GM19043 (cell line): ENCODE measurements around the gene ASB5.
"Not testable (repeated sequence)": the region's sequence is repeated elsewhere in the genome, so short reads cannot be mapped to it uniquely, and the experiment has no call there.

ENCODE experiments used
- ATAC-seq: cut with Tn5 transposase; IDR thresholded peaks from one replicate; pipeline ENCODE4 v1.9.1; 2021; ENCODE audit warnings: low read depth; ENCODE audit not compliant: unreplicated experiment

The ASB5 gene

GRCh38 chr4:176286728-176287127, 17.7 kb upstream of the ASB5 start:
- no peak for ATAC-seq

DNA sequence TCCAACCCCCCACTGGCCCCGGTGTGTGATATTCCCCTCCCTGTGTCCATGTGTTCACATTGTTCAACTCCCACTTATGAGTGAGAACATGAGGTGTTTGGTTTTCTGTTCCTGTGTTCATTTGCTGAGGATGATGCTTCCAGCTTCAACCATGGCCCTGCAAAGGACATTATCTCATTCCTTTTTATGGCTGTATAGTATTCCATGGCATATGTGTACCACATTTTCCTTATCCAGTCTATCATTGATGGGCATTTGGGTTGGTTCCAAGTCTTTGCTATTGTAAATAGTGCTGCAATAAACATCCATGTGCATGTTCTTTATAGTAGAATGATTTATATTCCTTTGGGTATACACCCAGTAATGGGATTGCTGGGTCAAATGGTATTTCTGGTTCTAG, 10.5 kb upstream of the ASB5 start:
- not testable (repeated sequence) for ATAC-seq

- ATAC-seq = peak; percentile 86
Measured at GRCh38 chr4:176277162-176277904, 8.3 kb upstream of the ASB5 start.

DNA sequence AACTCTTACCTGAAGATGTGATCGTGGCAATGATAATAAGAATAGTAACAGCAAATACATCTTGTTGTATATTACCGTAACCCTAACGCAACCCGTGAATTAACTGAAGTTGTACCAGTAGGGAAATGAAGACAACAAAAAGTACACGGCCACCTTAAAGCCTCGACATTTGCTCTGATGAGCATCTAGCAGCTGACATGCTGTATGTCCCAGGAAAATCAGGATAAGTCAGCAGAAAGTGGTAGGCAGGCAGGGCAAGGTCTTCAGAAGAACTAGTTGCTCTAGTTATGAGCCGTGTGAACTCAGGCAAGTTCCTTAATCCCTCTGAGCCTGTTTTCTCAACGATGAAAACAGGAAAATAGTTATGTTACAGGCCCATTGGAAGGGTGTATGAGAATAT, 7.7 kb upstream of the ASB5 start:
- no peak for ATAC-seq

DNA sequence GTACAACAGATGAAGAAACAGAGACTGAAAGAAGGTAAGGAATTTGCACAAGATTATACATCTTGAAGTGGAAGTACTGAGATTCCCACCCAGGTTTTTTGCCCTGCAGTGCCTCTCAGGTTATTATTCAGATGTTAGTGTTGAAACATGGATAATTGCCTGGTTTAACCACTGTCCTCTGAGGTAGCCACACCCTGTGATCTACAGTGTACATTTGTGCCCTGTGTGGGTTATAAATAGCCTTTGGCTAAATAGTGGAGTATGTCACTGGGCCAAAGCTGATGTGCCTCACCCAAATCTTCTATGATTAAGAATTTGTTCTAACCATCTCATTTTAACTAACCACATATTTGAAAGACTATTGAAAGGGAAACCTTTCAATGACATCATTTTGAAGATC, 5.4 kb upstream of the ASB5 start:
- ATAC-seq = no peak

GRCh38 chr4:176273736-176274135, 4.7 kb upstream of the ASB5 start:
- no peak for ATAC-seq

GRCh38 chr4:176272799-176273198, 3.8 kb upstream of the ASB5 start:
- no peak for ATAC-seq

DNA sequence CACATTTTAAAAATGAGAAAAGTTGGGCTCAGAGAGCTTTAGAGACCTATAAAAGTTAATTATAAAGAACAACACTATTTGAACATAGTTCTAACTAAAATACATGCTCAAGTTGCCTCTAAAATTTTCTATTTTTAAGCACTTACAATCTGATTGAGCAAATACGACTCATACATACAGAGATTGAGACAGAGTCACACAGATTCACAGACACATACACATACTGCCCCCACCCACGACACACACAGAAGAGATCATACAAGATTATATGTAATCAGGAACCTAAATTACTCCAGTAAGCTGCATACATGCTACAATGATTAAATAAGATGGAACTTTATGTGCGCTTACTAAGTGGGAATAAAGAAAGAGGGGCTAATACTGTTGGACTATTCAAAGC, 2.7 kb upstream of the ASB5 start:
- no peak for ATAC-seq

GRCh38 chr4:176270669-176271068, 1.6 kb upstream of the ASB5 start:
- ATAC-seq = no peak

GRCh38 chr4:176266026-176266425, 3.0 kb downstream of the ASB5 start:
- ATAC-seq = no peak

DNA sequence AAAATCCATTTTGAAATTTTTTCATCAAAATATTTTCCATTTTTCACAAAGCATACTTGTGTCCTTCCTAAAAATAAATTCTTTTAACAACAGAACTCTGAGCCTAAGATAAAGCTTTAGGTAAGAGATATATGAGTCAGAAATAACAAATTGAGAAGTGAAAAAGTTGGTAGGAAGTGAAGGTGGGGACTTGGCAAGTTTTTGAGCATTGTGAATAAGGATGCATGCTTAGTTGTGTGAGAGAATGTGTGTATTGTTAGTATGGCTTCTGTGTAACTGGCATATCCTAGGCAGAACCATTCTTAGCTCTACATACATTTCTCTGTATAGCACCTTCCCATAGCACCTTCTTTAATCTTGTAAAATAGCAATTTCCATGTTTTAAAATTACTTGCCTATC, 6.8 kb downstream of the ASB5 start:
- peak; percentile 71 for ATAC-seq

GRCh38 chr4:176261481-176261880, 7.5 kb downstream of the ASB5 start:
- ATAC-seq = no peak

GRCh38 chr4:176261018-176261417, 8.0 kb downstream of the ASB5 start:
- no peak for ATAC-seq

DNA sequence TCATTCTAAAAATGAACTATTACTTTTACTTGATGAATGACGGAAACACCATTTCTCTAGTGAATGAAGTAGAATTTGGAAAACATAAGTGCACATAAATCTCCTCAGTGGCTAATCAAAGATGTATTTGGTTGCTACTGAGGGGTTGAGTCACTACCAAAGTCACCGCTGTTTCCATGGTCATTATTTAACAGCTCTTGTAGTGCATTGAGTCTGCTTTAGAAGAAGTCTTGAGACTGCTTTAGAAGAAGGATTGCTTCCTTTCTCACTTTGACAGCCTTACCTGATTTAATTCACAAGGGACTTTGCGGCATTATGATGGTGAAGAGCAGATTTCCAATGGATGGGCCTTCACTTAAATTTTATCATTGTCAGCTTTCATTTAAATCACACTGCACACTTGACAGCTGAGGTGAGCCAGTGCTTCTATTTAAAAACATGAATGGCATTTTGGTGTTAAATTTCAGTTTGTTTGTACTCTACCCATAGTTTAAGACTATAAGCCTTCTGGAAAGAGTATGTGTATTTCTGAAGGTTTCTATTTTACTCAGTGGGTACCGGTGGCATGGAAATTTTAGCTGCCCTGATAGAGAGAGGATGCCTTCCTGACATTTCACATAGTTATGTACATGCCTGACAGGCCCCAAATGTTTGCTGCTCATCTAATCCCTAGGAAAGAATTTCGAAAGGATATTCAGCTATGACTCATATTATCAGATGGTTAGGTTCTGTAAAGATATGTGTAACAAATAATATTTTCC, 9.5 kb downstream of the ASB5 start:
- ATAC-seq = no peak

- ATAC-seq = no peak
Measured at GRCh38 chr4:176258135-176258534, 10.9 kb downstream of the ASB5 start.

GRCh38 chr4:176256921-176257320, 12.1 kb downstream of the ASB5 start:
- no peak for ATAC-seq

DNA sequence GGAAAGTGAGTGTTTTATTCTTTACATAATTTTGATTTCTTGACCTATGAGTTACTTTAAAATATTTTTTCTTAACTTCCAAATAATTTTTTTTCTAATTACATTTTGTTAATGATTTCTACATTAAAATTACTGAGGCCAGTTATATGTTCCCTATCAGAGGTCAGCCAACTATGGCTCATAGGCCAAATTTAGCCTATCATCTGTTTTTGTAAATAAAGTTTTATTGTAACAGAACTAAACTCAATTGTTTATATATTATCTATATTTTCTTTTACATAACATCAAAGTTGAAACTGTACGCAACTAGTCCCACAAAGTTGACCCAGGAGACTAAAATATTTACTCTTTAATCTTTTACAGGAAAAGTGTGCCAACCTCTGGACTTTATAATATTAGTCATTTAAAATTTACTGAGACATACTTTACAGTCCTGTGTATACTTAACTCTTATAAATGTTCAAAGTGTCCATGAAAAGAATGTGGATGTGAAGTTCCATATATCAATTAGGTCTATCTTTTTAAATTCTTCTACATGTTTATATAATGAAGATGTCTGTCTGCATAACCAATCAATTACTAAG, 26.2 kb downstream of the ASB5 start:
- ATAC-seq = no peak

DNA sequence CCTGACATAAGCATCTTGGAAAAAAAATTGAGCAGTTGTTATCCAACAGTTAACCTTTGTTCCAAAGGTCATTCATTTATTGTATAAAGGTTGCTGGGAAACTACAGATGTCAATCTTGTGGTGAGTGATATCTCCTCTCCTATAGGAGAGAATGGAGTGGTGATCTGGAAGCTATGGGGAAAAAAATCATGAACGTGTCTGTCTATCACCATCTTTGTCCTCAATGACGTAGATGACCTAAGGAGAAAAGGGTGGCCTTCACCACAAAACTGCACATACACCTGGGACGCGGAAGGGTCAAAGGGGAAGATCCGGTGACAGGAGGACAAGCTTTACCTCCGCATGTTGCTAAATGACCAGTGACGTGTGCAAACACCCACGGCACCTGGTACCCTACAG, 27.3 kb downstream of the ASB5 start:
- ATAC-seq = no peak

- no peak for ATAC-seq
Measured at GRCh38 chr4:176238826-176239225, 30.2 kb downstream of the ASB5 start.

DNA sequence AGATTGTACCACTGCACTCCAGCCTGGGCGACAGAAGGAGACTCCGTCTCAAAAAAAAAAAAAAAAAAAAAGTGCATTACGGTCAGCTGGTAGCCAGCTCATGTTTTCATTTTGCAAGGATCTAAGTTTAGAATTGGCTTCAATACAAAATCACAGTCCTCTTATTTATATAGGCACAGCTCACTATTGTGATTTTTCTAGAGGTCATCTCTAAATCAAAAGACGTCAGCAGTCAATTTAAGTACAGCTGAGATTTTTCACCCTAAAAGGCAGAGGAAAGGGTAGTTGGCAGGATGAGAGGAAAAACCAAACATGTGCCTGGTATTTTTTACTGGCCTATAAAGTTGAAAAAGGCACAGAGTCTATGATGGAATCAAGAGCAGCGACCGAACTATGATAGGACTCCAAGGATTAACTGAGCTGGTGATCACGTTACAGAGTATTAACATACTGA, 30.8 kb downstream of the ASB5 start:
- ATAC-seq = no peak

- ATAC-seq = no peak
Measured at GRCh38 chr4:176236946-176237345, 32.1 kb downstream of the ASB5 start.

DNA sequence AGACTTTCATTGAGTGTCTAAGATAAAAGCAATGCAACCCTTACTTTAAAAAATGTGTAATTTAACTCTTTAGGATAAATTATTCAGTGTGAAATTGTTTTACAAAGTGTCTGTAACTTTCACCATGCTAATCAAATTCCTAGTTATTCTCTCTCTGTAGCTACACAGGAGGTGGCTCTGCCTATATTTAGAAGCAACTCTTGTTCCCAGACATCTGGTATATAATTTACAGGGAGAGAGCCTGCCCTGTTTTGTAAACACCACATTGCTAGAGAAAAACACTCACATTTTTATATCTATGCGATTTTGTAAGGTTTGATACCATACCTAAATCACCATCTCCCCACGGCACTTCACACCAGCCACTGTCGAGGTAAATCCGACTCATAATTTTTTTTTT, 38.2 kb downstream of the ASB5 start:
- ATAC-seq = no peak
